Smooth muscle cell of the brain vasculature (primary cell): ENCODE data around the gene CCDC82.

Source experiments
- DNase-seq: peaks from one replicate; pipeline ENCODE4 v3.0.0-alpha.2; 2012; ENCODE audit warnings: low read depth, low spot score

Gene CCDC82

GRCh38 chr11:96329419-96329818 is 60.3 kb downstream of the CCDC82 start:
- no peak for DNase-seq

- no peak for DNase-seq
Measured at GRCh38 chr11:96328395-96329010, 61.2 kb downstream of the CCDC82 start.

- no peak for DNase-seq
Measured at GRCh38 chr11:96326959-96327358, 62.8 kb downstream of the CCDC82 start.

GRCh38 chr11:96324912-96325311 is 64.8 kb downstream of the CCDC82 start:
- no peak for DNase-seq

GRCh38 chr11:96323642-96323985 is 66.1 kb downstream of the CCDC82 start:
- no peak for DNase-seq

DNA sequence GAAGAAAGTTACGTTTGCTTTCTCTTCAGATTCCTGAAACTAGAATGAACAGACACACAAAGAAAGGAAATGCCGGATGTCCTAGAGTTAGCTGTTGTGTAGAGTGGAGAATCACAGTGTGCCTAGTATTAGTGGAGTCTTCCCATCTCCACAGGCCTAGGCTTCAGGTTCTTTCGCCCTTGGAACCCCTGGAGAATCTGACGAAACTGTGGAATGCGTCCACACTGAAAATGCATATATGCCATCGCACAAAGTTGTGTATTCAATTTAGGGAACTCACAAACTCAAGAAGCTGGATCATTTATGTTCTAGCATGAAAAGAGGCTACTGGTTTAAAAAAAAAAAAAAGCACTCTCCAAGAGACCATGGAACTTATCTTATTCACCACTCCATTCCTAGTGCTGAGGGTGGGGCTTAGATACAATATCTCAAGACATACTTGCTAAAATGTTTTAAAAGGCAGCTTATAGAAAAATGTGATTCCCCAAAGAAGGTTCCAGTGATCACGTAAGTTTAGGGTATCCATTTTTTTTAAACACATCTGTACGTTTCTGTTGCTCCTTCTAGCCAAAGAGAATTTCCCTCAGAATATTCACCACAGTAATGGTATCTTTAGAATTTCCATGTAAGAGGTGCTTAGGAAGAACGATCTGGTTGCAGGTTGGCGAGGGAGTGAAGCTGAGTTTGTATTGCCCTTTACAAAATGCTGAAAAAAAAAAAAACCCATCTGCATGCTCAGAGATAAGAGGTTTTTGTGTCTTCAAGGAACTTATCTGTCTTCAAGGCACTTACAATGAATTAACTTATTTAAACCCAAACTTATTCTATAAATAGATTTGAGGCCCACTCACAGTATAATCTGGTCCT is 66.7 kb downstream of the CCDC82 start:
- DNase-seq = no peak

- no peak for DNase-seq
Measured at GRCh38 chr11:96321091-96321490, 68.6 kb downstream of the CCDC82 start.

DNA sequence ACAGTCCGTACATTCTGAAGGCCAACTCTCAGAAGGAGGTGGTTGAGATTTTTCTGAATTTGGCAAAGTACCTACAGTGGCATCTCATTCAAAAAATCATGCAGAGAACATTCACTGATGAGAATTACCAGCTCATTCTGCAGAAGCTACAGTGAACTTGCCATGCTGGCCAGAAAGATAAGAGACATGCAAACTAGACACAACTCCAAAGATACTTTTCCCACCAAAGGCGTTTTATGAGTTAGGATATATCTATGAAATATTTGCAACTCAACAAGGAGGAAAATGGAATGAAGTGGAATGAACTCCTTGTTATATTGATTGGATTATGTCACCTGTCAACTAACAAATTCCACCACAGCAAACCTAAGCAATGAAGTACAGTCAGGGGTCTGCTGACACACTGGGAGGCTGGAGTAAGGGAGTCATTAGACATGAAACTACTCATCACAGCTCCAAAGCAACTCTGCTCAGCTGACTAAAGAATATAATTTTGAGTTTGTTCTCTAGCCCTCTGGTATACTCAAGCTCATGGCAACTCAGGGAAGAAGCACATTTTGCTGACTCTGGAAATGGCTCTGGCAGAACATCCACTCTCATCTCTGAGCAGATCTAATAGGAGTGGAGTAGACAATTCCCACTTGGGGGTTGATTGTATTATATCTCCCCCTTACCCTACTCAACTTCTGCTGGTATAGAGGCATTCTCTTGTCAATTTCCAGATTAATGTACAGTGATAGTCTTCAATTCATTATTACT is 69.6 kb downstream of the CCDC82 start:
- no peak for DNase-seq

DNA sequence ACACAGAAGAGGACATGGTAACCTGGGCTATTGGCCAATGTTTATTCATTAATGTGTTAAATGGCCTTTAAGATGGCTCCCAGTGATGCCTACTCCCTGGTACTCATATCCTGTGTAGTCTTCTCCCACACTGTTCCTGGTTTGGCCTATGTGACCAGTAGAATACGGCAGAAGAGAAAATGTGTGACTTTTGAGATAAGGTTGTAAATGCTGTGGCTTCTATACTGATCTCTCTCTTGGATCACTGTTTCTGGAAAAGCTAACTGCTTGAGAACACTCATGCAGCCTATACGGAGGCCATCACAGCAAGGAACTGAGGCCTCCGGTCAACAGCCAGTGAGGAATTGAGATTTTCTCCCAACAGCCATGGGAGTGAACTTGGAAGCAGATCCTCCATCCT is 70.9 kb downstream of the CCDC82 start:
- no peak for DNase-seq

DNA sequence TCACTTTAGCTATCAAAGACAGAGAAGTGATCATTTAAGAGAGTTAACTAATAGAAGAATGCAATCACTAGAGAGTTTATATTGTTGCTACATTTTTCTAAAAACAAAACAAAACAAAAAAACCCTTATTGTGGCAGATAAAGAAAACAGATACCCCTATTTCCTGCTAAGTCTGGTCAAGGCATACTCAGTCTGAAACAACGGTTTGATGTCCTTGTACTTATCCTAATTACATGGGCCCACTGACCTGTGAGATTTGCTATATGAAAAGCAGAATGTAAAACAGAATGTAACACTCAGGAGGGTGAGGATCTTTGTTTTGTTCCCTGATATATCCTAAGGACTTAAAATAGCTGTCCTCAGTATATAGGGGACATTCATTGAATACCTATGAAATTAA is 71.3 kb downstream of the CCDC82 start:
- DNase-seq = no peak

DNA sequence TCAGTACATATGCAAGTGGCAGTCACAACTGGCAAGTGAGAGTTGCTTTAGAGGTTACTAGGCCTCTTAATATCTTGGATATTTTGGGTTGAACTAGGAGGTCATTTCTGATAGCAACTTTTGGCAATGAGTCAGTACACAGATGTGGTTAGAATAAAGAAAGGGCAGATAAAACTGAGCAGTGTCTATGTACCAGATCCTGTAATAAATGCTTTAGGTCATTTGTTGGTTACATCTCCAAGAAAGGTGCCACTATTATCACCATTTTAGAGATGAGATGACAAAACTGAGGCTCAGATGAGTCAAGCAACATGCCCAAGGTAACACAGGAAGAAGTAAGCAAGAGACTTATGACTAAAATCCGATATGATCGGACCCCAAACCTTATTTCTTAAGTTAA is 71.7 kb downstream of the CCDC82 start:
- no peak for DNase-seq

DNA sequence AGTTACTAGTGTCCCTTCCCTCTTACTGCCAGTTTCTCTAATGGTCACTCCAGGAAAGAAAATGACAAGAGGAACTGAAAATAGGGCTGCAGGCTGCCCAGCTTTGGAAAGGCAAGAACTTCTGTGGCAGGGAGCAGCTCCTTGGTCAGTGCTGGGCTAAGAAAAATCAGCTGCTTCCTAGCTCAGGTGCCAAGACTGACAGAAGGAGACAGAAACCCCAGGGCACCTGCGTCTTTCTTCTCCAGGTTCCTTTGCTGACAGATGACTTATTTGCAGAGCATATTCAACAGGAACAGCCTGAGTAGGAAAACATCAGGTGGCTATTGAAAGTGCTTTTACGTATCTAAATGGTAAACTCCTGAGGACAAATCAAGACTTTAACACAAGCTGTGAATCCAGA is 72.1 kb downstream of the CCDC82 start:
- no peak for DNase-seq

GRCh38 chr11:96316869-96317268 is 72.8 kb downstream of the CCDC82 start:
- DNase-seq = no peak

- no peak for DNase-seq
Measured at GRCh38 chr11:96315476-96315875, 74.2 kb downstream of the CCDC82 start.

DNA sequence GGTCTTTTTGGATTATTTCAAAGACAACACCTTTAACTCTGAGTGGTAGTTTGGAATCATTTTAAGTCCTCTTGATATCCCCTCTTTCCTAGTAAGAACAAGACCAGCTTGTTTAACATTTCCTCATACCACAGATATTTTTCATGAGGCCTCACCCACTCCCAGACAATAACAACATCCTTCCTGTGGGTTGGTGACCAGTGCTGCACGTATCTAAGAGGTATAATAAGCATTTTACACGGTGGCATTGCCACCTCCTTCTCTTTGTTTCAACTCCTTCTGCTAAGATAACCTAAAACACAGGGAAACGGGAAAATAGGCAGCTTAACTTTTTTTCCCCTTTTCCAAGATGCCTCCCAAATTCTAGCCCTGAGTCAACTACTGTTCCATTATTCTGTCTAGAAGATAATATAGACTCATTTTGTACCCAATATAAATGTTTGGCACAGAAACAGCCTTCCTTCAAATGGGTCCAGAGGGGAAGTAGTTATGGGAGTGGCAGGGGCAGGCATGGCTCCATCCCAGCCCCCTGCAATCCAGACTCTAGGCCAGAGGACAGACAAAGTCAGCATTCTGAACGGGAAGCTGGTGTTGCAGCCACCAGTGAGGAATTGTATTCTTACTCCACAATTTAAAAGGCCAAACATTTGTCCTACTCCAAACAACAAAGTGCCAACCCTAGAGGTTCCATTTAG is 75.2 kb downstream of the CCDC82 start:
- no peak for DNase-seq

DNA sequence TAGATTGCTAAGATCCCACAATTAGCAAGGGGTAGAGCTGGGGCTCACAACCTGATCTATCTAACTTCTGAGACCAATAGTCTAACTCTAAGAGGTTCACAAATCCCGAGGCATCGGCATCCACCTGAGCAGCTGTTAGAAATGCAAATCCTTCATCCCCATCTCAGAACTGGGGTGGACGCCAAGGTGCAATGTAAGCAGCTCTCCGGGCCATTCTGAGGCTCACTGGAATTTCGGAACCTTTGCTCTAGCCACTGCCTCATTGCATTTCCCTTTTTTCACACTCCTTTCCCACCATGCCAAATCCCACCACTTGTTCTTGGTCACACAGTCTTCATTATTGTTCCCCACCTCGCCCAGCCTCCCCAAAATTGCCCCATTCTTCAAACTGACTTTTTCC is 76.5 kb downstream of the CCDC82 start:
- no peak for DNase-seq

- DNase-seq = no peak
Measured at GRCh38 chr11:96311120-96311568, 78.6 kb downstream of the CCDC82 start.

DNA sequence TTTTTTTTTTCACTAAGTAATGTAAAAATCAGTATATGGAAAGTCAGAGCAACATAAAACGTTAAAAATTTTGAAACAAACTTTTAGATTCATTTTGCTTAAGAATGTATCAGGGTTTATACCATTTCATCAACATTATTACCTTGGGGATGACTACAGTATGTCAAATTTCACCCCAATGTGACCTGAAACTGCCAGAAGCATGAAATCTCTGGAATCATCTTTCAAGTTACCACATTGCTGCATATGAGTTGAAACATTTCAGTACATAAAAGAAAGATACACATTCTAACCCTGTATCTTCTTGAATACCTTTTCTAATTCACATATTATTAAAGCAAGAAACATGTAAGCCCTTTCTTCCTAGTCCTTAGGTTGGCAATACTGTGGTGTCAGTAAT is 79.5 kb downstream of the CCDC82 start:
- no peak for DNase-seq

- no peak for DNase-seq
Measured at GRCh38 chr11:96309643-96310017, 80.1 kb downstream of the CCDC82 start.

DNA sequence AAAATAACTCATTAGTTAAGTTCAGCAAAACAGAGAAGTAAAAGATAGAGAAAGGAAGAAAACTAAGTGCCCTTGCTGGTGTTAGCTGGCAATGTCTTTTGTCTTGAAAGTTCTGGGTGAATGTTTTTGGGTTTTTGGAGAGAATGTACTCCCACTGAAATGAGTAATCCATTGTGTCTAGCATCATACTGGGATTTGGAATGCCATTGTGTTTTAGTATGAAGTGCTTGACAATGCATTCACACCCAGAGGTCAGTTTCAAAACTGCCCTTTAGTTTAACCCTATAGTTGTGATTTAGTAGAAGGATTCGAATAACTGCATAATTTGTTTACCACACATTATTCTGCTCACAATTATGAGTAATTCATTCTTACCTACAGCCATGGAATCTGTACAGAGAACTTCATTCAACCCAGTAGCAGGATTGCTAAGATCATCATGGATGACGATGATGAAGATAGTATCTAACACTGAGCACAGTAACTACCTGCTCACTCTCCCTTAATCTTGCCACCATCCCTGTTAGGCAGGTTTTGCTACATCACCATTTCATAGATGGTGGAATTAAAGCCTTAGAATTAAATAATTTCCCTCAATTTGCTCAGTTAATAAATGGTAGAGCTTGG is 80.6 kb downstream of the CCDC82 start:
- DNase-seq = no peak

GRCh38 chr11:96307776-96308140 is 82.0 kb downstream of the CCDC82 start:
- peak; percentile 61 for DNase-seq
